ENCODE data around the gene PIEZO1. TPM values are rescaled to one million over a fixed set of nuclear protein-coding genes. Genes with fewer than 3 reads are reported as not detected.

Gene PIEZO1
- total RNA-seq, 2 donors from 2014 or later = 156 to 202 TPM

DNA sequence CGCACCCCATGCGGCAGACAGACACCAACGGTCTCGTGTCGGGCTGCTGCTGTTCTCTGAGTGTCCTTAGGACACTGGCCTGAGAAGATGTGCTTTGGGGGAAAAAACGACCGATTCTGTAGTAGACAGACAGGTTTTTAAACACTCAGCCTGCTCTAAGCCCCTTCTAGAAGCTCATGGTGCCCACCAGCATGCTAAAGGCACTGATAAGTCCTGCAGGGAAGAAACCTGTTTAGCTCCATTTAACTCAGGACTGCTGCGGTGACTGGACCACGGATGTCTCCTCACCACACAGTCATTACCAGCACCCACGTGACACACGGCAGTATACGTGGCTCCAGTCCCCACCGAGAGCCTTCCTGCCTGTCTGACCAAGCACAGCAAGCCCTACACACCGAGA is 45.8 kb upstream of the PIEZO1 start:
- Histone ChIP-seq H3K27ac (peak overlapping the region; percentile 38 to 45), H3K9me3 (no peaks in the 10 kb centered on the region), H3K27me3 (replicated peaks; ENCODE audit: insufficient read depth) (no peaks in the 10 kb centered on the region), H3K36me3 (no peaks in the 10 kb centered on the region), H3K4me1 (replicated peaks) (no peaks in the 10 kb centered on the region), H3K4me3 (no peak overlapping the region)
- DNase-seq (ENCODE audit: low spot score) = no peak
- intact Hi-C loops (cut with DNase I) = no loop called here
- TF ChIP-seq, protein P1, sequence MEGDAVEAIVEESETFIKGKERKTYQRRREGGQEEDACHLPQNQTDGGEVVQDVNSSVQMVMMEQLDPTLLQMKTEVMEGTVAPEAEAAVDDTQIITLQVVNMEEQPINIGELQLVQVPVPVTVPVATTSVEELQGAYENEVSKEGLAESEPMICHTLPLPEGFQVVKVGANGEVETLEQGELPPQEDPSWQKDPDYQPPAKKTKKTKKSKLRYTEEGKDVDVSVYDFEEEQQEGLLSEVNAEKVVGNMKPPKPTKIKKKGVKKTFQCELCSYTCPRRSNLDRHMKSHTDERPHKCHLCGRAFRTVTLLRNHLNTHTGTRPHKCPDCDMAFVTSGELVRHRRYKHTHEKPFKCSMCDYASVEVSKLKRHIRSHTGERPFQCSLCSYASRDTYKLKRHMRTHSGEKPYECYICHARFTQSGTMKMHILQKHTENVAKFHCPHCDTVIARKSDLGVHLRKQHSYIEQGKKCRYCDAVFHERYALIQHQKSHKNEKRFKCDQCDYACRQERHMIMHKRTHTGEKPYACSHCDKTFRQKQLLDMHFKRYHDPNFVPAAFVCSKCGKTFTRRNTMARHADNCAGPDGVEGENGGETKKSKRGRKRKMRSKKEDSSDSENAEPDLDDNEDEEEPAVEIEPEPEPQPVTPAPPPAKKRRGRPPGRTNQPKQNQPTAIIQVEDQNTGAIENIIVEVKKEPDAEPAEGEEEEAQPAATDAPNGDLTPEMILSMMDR (IDR thresholded peaks at IDR 0.05) = no peak
- TF ChIP-seq POLR2AphosphoS5 (IDR thresholded peaks at IDR 0.05) (no peak), POLR2A (IDR thresholded peaks at IDR 0.05) (no peak)
- WGBS = 84% methylated on average over 14 of the region's 14 CpGs

DNA sequence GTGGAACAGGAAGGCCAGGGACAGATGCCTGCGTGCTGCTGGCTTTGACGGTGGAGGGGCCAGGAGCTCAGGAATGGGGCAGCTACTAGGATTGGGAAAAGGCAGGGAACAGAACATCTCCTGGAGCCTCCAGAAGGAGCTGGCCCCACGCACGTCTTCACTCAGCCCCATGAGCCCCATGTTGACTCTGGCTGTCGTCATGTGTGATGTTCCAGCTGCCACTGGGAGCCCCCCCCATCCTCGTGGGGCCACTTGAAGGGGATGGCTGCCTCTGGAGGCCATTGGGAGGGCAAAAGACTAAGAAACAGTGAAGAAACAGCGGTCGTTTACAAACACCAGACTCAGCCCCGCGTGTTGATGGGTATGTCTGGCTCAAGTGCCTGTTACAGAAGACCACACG is 45.2 kb upstream of the PIEZO1 start:
- H3K36me3 ChIP-seq = no peaks in the 10 kb centered on the region

DNA sequence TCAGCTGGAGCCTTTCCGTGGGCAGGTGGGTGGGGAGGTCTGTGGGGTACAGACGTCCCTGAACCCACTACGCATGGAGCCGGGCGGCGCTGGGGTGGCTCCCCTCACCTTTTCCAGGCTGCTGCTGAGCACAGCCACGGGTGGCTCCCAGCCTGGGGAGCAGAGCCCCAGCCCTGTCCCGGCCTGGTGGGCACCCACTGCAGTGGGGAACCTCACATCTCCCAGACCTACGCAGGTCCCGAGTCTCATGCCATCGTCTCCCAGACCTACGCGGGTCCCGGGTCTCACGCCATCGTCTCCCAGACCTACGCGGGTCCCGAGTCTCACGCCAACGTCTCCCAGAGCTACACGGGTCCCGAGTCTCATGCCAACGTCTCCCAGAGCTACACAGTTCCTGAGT is 43.7 kb upstream of the PIEZO1 start:
- DNase-seq (ENCODE audit: low spot score) = no peak
- Histone ChIP-seq H3K9me3 (no peaks in the 10 kb centered on the region), H3K4me3 (no peak overlapping the region), H3K36me3 (no peaks in the 10 kb centered on the region), H3K4me1 (replicated peaks) (no peaks in the 10 kb centered on the region), H3K27ac (no peak overlapping the region), H3K27me3 (replicated peaks; ENCODE audit: insufficient read depth) (no peaks in the 10 kb centered on the region)
- intact Hi-C loops (cut with DNase I) = no loop called here
- no peak for TF ChIP-seq POLR2A (IDR thresholded peaks at IDR 0.05)
- TF ChIP-seq POLR2AphosphoS5 (IDR thresholded peaks at IDR 0.05) = no peak
- TF ChIP-seq, protein P1 (IDR thresholded peaks at IDR 0.05) = no peak
- WGBS = 83% methylated on average over 24 of the region's 24 CpGs

More for the DNA sequence above, 45.2 kb upstream of the PIEZO1 start:
- WGBS = 62% methylated on average over 11 of the region's 11 CpGs
- Histone ChIP-seq H3K9me3 (no peaks in the 10 kb centered on the region), H3K4me1 (replicated peaks) (no peaks in the 10 kb centered on the region), H3K4me3 (no peak overlapping the region), H3K27me3 (replicated peaks; ENCODE audit: insufficient read depth) (no peaks in the 10 kb centered on the region), H3K27ac (peak overlapping the region; percentile 38 to 45)
- TF ChIP-seq, protein P1 (IDR thresholded peaks at IDR 0.05) = no peak
- no peak for TF ChIP-seq POLR2AphosphoS5 (IDR thresholded peaks at IDR 0.05)
- no peak for TF ChIP-seq POLR2A (IDR thresholded peaks at IDR 0.05)
- intact Hi-C loops (cut with DNase I) = no loop called here
- no peak for DNase-seq (ENCODE audit: low spot score)

DNA sequence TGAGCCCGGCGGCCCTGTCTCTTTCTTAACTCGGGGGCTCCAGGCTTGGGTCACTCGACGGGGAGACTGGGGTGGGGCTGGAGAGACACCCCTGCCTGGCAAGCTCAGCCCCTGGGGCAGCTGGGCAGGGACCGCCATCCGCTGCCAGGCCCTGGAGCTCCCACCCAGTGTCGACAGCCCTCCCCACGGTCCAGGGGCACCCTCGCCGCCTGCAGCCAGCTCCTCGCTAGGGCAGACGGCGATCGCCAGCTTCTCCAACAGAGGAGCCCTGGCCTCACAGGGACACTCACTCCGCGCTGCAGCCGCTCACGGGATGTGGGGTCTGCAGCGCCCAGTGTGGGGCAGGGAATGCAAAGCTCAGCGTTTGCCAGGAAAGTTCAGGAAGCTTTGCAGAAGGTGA is 42.7 kb upstream of the PIEZO1 start:
- Histone ChIP-seq H3K4me1 (replicated peaks) (no peaks in the 10 kb centered on the region), H3K9me3 (no peaks in the 10 kb centered on the region), H3K27ac (no peak overlapping the region), H3K4me3 (no peak overlapping the region), H3K27me3 (replicated peaks; ENCODE audit: insufficient read depth) (no peaks in the 10 kb centered on the region), H3K36me3 (no peaks in the 10 kb centered on the region)
- intact Hi-C loops (cut with DNase I) = no loop called here
- 95% methylated on average over 20 of the region's 21 CpGs for WGBS
- TF ChIP-seq, protein P1 (IDR thresholded peaks at IDR 0.05) = no peak
- no peak for TF ChIP-seq POLR2AphosphoS5 (IDR thresholded peaks at IDR 0.05)
- no peak for DNase-seq (ENCODE audit: low spot score)

DNA sequence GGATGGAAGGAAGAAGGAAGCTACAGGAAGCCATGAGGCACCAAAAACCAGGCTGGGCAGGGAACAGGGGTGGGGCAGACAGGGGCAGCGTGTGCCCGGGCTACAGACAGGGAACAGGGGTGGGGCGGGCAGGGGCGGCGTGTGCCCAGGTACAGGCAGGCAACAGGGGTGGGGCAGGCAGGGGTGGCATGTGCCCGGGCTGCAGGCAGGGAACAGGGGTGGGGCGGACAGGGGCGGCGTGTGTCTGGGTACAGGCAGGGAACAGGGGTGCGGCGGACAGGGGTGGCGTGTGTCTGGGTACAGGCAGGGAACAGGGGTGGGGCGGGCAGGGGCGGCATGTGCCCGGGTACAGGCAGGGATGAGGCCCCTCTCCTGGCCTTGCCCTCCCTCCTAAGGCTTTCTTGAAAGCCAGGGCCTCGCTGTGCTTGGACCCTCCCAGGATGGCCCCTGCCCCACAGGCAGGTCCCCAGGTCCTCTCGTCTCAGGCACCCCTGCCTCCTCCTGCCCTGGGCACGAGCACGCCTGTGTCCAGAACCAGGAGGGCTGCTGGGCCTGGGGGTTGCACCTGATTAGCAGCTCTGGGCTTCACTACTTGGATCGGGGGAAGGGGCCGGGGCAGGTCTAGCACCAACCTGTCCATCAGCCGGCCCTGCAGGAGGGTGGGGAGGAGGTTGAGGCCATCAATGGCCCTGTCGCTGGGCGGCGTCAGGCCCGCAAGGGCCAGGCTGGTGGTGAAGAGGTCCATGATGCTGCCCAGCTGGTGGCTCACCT is 41.2 kb upstream of the PIEZO1 start:
- 90% methylated on average over 25 of the region's 26 CpGs for WGBS
- H3K4me1 ChIP-seq (replicated peaks) = no peaks in the 10 kb centered on the region
- DNase-seq (ENCODE audit: low spot score) = no peak
- H3K4me3 ChIP-seq = no peak overlapping the region
- H3K36me3 ChIP-seq = peaks cover 0 to 7% of the 10 kb centered on the region in 2 donors
- no peak for TF ChIP-seq POLR2AphosphoS5 (IDR thresholded peaks at IDR 0.05)
- TF ChIP-seq, protein P1 (IDR thresholded peaks at IDR 0.05) = no peak
- no peak for TF ChIP-seq POLR2A (IDR thresholded peaks at IDR 0.05)
- no peaks in the 10 kb centered on the region for H3K9me3 ChIP-seq
- intact Hi-C loops (cut with DNase I) = no loop called here
- no peaks in the 10 kb centered on the region for H3K27me3 ChIP-seq (replicated peaks; ENCODE audit: insufficient read depth)
- H3K27ac ChIP-seq = no peak overlapping the region
